ENCODE results near the gene PNN. TPM values are rescaled to one million over a fixed set of nuclear protein-coding genes. Genes with fewer than 3 reads are reported as not detected.

The PNN gene
- total and polyA plus RNA-seq, 2 donors from 2014 or later = 27.2 to 46.2 TPM

DNA sequence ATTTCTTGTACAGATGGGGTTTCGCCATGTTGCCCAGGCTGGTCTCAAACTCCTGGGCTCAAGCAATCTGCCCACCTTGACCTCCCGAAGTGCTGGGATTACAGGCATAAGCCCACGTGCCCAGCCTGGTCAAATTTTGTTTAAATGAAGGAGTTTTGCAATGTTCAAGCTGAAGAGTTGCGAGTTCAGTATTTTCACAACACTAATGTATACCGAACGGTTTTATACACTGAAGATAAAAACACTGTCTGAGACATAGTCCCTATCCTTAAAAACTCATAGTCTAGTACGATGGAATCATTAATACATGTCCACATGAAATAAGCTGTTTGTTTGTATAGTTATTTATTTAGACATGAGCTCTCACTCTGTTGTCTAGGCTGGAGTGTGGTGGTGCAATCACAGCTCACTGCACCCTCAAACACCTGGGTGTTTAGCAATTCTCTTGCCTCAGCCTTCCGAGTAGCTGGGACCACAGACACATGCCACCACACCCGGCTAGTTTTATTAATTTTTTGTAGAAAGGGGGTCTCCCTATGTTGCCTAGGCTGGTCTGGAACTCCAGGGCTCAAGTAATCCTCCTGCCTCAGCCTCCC is 20.4 kb upstream of the PNN start:
- H3K27me3 ChIP-seq (ENCODE audit: control insufficient read depth, insufficient read depth, low read length) = no peaks in the 10 kb centered on the region
- DNase-seq (no peak), FAIRE-seq (no peak)
- no peak overlapping the region for H3K9ac ChIP-seq (ENCODE audit: low read length in 3 of 3)
- H3K9me3 ChIP-seq (ENCODE audit: control insufficient read depth in 2 of 3, insufficient read depth in 1 of 3, low read length in 3 of 3) = no peaks in the 10 kb centered on the region
- H3K27ac ChIP-seq (ENCODE audit: low read depth in 2 of 2, low read length in 2 of 2) = no peak overlapping the region
- intact Hi-C loops (cut with DNase I) = no loop called here
- H3K4me1 ChIP-seq (ENCODE audit: control insufficient read depth in 2 of 3, insufficient read depth in 2 of 3, low read depth in 1 of 3, low read length in 3 of 3) = peaks cover 0 to 6% (median 0%) of the 10 kb centered on the region in 3 donors
- H3K4me3 ChIP-seq (ENCODE audit: low read length in 3 of 3) = no peak overlapping the region
- TF ChIP-seq, protein P1, sequence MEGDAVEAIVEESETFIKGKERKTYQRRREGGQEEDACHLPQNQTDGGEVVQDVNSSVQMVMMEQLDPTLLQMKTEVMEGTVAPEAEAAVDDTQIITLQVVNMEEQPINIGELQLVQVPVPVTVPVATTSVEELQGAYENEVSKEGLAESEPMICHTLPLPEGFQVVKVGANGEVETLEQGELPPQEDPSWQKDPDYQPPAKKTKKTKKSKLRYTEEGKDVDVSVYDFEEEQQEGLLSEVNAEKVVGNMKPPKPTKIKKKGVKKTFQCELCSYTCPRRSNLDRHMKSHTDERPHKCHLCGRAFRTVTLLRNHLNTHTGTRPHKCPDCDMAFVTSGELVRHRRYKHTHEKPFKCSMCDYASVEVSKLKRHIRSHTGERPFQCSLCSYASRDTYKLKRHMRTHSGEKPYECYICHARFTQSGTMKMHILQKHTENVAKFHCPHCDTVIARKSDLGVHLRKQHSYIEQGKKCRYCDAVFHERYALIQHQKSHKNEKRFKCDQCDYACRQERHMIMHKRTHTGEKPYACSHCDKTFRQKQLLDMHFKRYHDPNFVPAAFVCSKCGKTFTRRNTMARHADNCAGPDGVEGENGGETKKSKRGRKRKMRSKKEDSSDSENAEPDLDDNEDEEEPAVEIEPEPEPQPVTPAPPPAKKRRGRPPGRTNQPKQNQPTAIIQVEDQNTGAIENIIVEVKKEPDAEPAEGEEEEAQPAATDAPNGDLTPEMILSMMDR (IDR thresholded peaks at IDR 0.05; ENCODE audit: borderline replicate concordance, extremely low read depth, insufficient read depth) = no peak
- H3K36me3 ChIP-seq (ENCODE audit: control insufficient read depth in 2 of 3, insufficient read depth in 3 of 3, low read length in 3 of 3) = peaks cover 0 to 23% (median 15%) of the 10 kb centered on the region in 3 donors

DNA sequence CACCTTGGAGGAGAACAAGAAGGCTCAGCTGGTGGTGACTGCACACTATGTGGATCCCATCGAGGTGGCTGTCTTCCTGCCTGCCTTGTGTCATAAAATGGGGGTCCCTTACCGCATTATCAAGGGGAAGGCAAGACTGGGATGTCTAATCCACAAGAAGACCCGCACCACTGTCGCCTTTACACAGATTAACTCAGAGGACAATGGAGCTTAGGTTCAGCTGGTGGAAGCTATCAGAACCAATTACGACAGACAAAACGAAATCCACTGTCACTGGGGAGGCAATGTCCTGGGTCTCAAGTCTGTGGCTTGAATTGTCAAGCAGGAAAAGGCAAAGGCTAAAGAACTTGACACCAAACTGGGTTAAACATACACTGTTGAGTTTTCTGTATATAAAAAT is 17.6 kb upstream of the PNN start:
- H3K36me3 ChIP-seq (ENCODE audit: control insufficient read depth in 2 of 3, insufficient read depth in 3 of 3, low read length in 3 of 3) = peaks cover 0 to 27% (median 12%) of the 10 kb centered on the region in 3 donors
- H3K27me3 ChIP-seq (ENCODE audit: control insufficient read depth, insufficient read depth, low read length) = no peaks in the 10 kb centered on the region
- no peak overlapping the region for H3K4me3 ChIP-seq (ENCODE audit: low read length in 3 of 3)
- peaks cover 0 to 6% (median 0%) of the 10 kb centered on the region in 3 donors for H3K4me1 ChIP-seq (ENCODE audit: control insufficient read depth in 2 of 3, insufficient read depth in 2 of 3, low read depth in 1 of 3, low read length in 3 of 3)
- intact Hi-C loops (cut with DNase I) = no loop called here
- no peak overlapping the region for H3K27ac ChIP-seq (ENCODE audit: low read depth in 2 of 2, low read length in 2 of 2)
- TF ChIP-seq, protein P1 (IDR thresholded peaks at IDR 0.05; ENCODE audit: borderline replicate concordance, extremely low read depth, insufficient read depth) = no peak
- FAIRE-seq (no peak), DNase-seq (no peak)
- H3K9me3 ChIP-seq (ENCODE audit: control insufficient read depth in 2 of 3, insufficient read depth in 1 of 3, low read length in 3 of 3) = no peaks in the 10 kb centered on the region
- H3K9ac ChIP-seq (ENCODE audit: low read length in 3 of 3) = no peak overlapping the region

DNA sequence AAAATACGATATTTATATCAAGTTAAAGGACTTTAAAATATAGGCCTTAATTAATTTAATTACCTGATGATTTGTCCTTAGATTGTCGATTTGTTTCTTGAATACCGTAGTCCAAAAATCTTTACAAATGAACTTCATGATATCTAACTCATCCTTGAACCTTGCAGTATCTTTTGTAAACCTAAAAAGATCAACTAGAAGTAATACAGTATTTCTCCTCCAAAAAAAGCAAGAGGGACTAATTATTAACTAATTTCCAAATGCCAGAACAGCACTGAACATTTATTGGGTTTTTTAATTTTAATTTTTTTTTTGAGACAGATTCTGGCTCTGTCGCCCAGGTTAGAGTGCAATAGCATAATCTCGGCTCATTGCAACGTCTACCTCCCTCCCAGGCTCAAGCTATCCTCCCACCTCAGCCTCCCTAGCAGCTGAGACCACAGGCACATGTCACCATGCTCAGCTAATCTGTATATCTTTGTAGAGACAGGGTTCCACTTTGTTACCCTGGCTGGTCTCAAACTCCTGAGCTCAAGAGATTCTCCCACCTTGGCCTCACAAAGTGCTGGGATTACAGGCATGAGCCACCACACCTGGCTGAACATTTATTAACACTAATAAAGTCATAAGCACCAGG is 16.7 kb upstream of the PNN start:
- DNase-seq = no peak
- TF ChIP-seq, protein P1 (IDR thresholded peaks at IDR 0.05; ENCODE audit: borderline replicate concordance, extremely low read depth, insufficient read depth) = no peak
- Histone ChIP-seq H3K36me3 (ENCODE audit: control insufficient read depth in 2 of 3, insufficient read depth in 3 of 3, low read length in 3 of 3) (peaks cover 0 to 27% (median 12%) of the 10 kb centered on the region in 3 donors), H3K4me1 (ENCODE audit: control insufficient read depth in 2 of 3, insufficient read depth in 2 of 3, low read depth in 1 of 3, low read length in 3 of 3) (peaks cover 0 to 6% (median 0%) of the 10 kb centered on the region in 3 donors), H3K4me3 (ENCODE audit: low read length in 3 of 3) (no peak overlapping the region), H3K27me3 (ENCODE audit: control insufficient read depth, insufficient read depth, low read length) (no peaks in the 10 kb centered on the region), H3K9me3 (ENCODE audit: control insufficient read depth in 2 of 3, insufficient read depth in 1 of 3, low read length in 3 of 3) (no peaks in the 10 kb centered on the region), H3K27ac (ENCODE audit: low read depth in 2 of 2, low read length in 2 of 2) (no peak overlapping the region), H3K9ac (ENCODE audit: low read length in 3 of 3) (no peak overlapping the region)
- no peak for FAIRE-seq
- intact Hi-C loops (cut with DNase I) = no loop called here
